ENCODE data around the gene TUBB3. TPM values are rescaled to one million over a fixed set of nuclear protein-coding genes. Genes with fewer than 3 reads are reported as not detected.

TUBB3 gene
- total and polyA plus RNA-seq, 2 of the 8 experiments (the other 6 are each of a cell fraction or from before 2014, with no cell fraction given), result 275 to 393 TPM

GRCh38 chr16:89981414-89981813 lies 58.3 kb downstream of the TUBB3 start (continued):
- TF ChIP-seq CHD2 (IDR thresholded peaks at IDR 0.05; ENCODE audit: low read length) (no peak), ASH2L (IDR thresholded peaks at IDR 0.05; ENCODE audit: low read length) (no peak), KDM1A (IDR thresholded peaks at IDR 0.05; ENCODE audit: borderline replicate concordance, low read length) (no peak), TBP (IDR thresholded peaks at IDR 0.05; ENCODE audit: low read depth, low read length) (no peak)
